Thyroid gland (tissue), 4 donors: Measurements from ENCODE around the gene SLC35F3.

Experiments
- POLR2A ChIP-seq, 2 donors: fragments of 450-650 bp; IDR thresholded peaks; one replicate each; pipeline ENCODE4 v1.6.1; 2017; ENCODE audit warnings: antibody characterized with exemption in 2 of 2, mild to moderate bottlenecking in 2 of 2, moderate library complexity in 1 of 2
- TF ChIP-seq, protein P1 (sequence below), 6 experiments: fragments of 200-600 bp in 3 of 6; fragments of 450-650 bp in 3 of 6; sonication (generic) in 3 of 6; IDR thresholded peaks; one replicate each; pipeline ENCODE4 v1.5.1; 2016 to 2019; ENCODE audit warnings: antibody characterized with exemption in 6 of 6, mild to moderate bottlenecking in 2 of 6, inconsistent platforms in 1 of 6, moderate library complexity in 1 of 6

GRCh38 chr1:233868461-233868860 is 36.0 kb upstream of the SLC35F3 start:
- TF ChIP-seq, protein P1, sequence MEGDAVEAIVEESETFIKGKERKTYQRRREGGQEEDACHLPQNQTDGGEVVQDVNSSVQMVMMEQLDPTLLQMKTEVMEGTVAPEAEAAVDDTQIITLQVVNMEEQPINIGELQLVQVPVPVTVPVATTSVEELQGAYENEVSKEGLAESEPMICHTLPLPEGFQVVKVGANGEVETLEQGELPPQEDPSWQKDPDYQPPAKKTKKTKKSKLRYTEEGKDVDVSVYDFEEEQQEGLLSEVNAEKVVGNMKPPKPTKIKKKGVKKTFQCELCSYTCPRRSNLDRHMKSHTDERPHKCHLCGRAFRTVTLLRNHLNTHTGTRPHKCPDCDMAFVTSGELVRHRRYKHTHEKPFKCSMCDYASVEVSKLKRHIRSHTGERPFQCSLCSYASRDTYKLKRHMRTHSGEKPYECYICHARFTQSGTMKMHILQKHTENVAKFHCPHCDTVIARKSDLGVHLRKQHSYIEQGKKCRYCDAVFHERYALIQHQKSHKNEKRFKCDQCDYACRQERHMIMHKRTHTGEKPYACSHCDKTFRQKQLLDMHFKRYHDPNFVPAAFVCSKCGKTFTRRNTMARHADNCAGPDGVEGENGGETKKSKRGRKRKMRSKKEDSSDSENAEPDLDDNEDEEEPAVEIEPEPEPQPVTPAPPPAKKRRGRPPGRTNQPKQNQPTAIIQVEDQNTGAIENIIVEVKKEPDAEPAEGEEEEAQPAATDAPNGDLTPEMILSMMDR (IDR thresholded peaks at IDR 0.05): no peak
- no peak for TF ChIP-seq POLR2A (IDR thresholded peaks at IDR 0.05)
